Esophagus muscularis mucosa (tissue), 4 donors: ENCODE measurements around the gene IGSF11. TPM values are rescaled to one million over a fixed set of nuclear protein-coding genes. Genes with fewer than 3 reads are reported as not detected.
"Not testable (repeated sequence)": the region's sequence is repeated elsewhere in the genome, so short reads cannot be mapped to it uniquely, and the experiment has no call there.

ENCODE experiments used
- DNase-seq: peaks from one replicate; pipeline ENCODE4 v3.0.0-alpha.2; 2017; ENCODE audit errors: extremely low spot score
- H3K27ac ChIP-seq, 4 donors: fragments of 200-600 bp; sonication (generic); replicated peaks in 1 of 4; 1 replicate in 3 of 4; 2 replicates in 1 of 4; pipeline ENCODE4 v1.5.1; 2016 to 2019; ENCODE audit warnings: mild to moderate bottlenecking in 1 of 4
- H3K27me3 ChIP-seq, 4 donors: fragments of 200-600 bp; sonication (generic); one replicate each; pipeline versions ENCODE4 v1.5.1 to v1.6.0; 2016 to 2019
- H3K36me3 ChIP-seq, 4 donors: fragments of 200-600 bp; sonication (generic); one replicate each; pipeline ENCODE4 v1.5.1; 2016 to 2019
- H3K4me1 ChIP-seq, 4 donors: fragments of 200-600 bp; sonication (generic); one replicate each; pipeline ENCODE4 v1.5.1; 2016 to 2019
- H3K4me3 ChIP-seq, 4 donors: fragments of 200-600 bp; sonication (generic); 1 replicate in 2 of 4; 2 replicates in 2 of 4; pipeline ENCODE4 v1.5.1; 2016 to 2019; ENCODE audit warnings: mild to moderate bottlenecking in 4 of 4, moderate library complexity in 1 of 4
- H3K9me3 ChIP-seq, 4 donors: fragments of 200-600 bp; sonication (generic); 1 replicate in 3 of 4; 2 replicates in 1 of 4; pipeline ENCODE4 v1.5.1; 2016 to 2019
- EP300 ChIP-seq: sonication (generic); formaldehyde crosslinking; IDR thresholded peaks from one replicate; pipeline ENCODE4 v1.6.1; 2017; ENCODE audit warnings: antibody characterized with exemption
- POLR2A ChIP-seq: fragments of 450-650 bp; IDR thresholded peaks from one replicate; pipeline ENCODE4 v1.6.1; 2017; ENCODE audit warnings: antibody characterized with exemption, moderate library complexity, mild to moderate bottlenecking, low read depth
- POLR2AphosphoS5 ChIP-seq, 2 donors: sonication (generic); formaldehyde crosslinking; IDR thresholded peaks; one replicate each; pipeline ENCODE4 v1.6.1; 2017; ENCODE audit warnings: antibody characterized with exemption in 2 of 2
- WGBS: methylation state at CpG from one replicate; pipeline ENCODE4 v1.1.5; 2018; 5-methylcytosine and 5-hydroxymethylcytosine counted together
- intact Hi-C: fragments of 100-400 bp; cut with DNase I; formaldehyde crosslinking; loops from one replicate; pipeline ENCODE4 v1.15.1; 2023
- total RNA-seq, 4 donors: library from RNA; depleted of rRNA; stranded (reverse); fragments of >200 nt; gene quantifications; one replicate each; pipeline versions ENCODE4 v1.1.0 to v1.2.1, GENCODE V29; 2016
- TF ChIP-seq, protein P1 (sequence below), 3 experiments: fragments of 200-600 bp in 2 of 3; fragments of 450-650 bp in 1 of 3; sonication (generic) in 2 of 3; IDR thresholded peaks; one replicate each; pipeline ENCODE4 v1.5.1; 2017 to 2019; ENCODE audit warnings: antibody characterized with exemption in 3 of 3, mild to moderate bottlenecking in 2 of 3, moderate library complexity in 1 of 3

IGSF11 gene
- total RNA-seq, 4 donors from 2014 or later = 7.0 to 13.7 (median 8.2) TPM

DNA sequence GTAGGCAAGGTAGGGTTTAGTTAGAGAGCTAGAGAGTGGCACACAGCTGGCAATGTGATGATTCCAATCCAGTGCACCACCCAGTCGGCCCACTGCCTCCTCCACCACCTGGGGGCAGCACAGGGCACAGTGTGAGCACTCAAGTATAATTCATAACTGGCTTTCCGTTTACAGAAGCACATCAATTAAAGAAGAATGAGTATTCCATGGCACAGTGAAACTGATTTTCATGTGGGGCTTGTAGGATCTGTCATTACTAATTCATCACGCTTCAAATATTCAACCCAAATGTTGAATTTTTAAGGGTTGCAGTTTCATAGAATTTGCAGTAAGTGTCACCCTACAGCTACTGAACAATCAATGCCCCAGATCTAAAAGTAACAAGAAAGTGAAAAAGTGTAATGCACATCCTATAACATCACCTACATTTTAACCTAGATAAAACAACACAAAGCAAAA is 149.9 kb downstream of the IGSF11 start:
- DNase-seq = no peak
- intact Hi-C loops = loop anchor here (1.0 to 10.0 kb wide), 2 partner anchors 151 to 360 kb away; partner anchors contain the start of gene B4GALT4
- H3K4me1 ChIP-seq = no peaks in the 10 kb centered on the region
- TF ChIP-seq, protein P1, sequence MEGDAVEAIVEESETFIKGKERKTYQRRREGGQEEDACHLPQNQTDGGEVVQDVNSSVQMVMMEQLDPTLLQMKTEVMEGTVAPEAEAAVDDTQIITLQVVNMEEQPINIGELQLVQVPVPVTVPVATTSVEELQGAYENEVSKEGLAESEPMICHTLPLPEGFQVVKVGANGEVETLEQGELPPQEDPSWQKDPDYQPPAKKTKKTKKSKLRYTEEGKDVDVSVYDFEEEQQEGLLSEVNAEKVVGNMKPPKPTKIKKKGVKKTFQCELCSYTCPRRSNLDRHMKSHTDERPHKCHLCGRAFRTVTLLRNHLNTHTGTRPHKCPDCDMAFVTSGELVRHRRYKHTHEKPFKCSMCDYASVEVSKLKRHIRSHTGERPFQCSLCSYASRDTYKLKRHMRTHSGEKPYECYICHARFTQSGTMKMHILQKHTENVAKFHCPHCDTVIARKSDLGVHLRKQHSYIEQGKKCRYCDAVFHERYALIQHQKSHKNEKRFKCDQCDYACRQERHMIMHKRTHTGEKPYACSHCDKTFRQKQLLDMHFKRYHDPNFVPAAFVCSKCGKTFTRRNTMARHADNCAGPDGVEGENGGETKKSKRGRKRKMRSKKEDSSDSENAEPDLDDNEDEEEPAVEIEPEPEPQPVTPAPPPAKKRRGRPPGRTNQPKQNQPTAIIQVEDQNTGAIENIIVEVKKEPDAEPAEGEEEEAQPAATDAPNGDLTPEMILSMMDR (IDR thresholded peaks at IDR 0.05) = peak; percentile 87 to 88 (median 87)
- TF ChIP-seq POLR2A = no peak
- no peak for TF ChIP-seq EP300
- no peak for TF ChIP-seq POLR2AphosphoS5 (IDR thresholded peaks at IDR 0.05)
- no peaks in the 10 kb centered on the region for H3K36me3 ChIP-seq
- H3K27me3 ChIP-seq = peaks cover 0 to 19% (median 0%) of the 10 kb centered on the region in 4 donors
- H3K27ac ChIP-seq = no peak overlapping the region
- H3K9me3 ChIP-seq = no peaks in the 10 kb centered on the region
- WGBS = 0% methylated on average over 3 of the region's 3 CpGs
- H3K4me3 ChIP-seq = peak overlapping the region in 1 of 4 donors; percentile 26

GRCh38 chr3:118882353-118882947 is 152.2 kb downstream of the IGSF11 start:
- Histone ChIP-seq H3K9me3 (no peaks in the 10 kb centered on the region), H3K4me1 (no peaks in the 10 kb centered on the region), H3K27me3 (peaks cover 0 to 27% (median 0%) of the 10 kb centered on the region in 4 donors), H3K4me3 (no peak overlapping the region), H3K36me3 (no peaks in the 10 kb centered on the region), H3K27ac (no peak overlapping the region)
- intact Hi-C loops = loop anchor here (2.0 to 10.0 kb wide), 2 partner anchors 216 to 362 kb away; partner anchors contain the start of gene B4GALT4
- no peak for DNase-seq
- no peak for TF ChIP-seq POLR2AphosphoS5 (IDR thresholded peaks at IDR 0.05)
- TF ChIP-seq, protein P1 (IDR thresholded peaks at IDR 0.05) = peak; percentile 65 to 73 (median 66)
- TF ChIP-seq EP300 = no peak
- no peak for TF ChIP-seq POLR2A
- WGBS = 66% methylated on average over 3 of the region's 3 CpGs

GRCh38 chr3:118868051-118868450 is 166.6 kb downstream of the IGSF11 start:
- intact Hi-C loops = no loop called here

DNA sequence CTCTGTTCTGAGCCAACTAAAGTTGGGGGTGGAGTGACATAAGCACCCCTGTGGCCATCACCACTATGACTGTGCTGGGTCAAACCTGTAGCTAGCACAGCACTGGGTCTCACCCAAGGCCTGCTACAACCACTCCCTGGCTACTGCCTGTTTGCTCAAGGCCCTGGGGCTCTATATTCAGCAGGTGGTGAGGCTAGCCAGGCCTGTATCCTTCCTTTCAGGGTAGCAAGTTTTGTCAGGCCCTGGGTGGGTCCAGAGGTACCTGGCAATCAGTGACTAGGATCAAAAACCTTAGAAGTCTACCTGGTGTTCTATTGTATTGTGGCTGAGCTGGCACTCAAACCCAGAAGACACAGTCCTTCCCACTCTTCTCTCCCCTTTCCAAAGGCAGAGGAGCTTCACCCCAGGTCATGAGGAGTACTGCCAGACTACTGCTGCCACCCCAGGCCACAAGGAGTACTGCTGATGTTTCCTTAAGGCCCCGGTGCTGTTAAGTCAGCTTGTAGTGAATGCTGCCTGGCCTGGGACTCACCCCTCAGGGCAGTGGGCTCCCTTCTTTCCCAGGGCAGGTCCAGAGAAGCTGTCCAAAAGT is 170.8 kb downstream of the IGSF11 start:
- Histone ChIP-seq H3K9me3 (no peaks in the 10 kb centered on the region), H3K4me3 (no peak overlapping the region), H3K36me3 (no peaks in the 10 kb centered on the region), H3K27ac (no peak overlapping the region), H3K4me1 (no peaks in the 10 kb centered on the region), H3K27me3 (no peaks in the 10 kb centered on the region)
- WGBS = 40% methylated on average over 1 of the region's 1 CpG
- peak; percentile 85 for DNase-seq
- TF ChIP-seq, protein P1 (IDR thresholded peaks at IDR 0.05) = no peak
- TF ChIP-seq POLR2A = no peak
- TF ChIP-seq POLR2AphosphoS5 (IDR thresholded peaks at IDR 0.05) = no peak
- TF ChIP-seq EP300 = no peak
- intact Hi-C loops = no loop called here

More at GRCh38 chr3:118868051-118868450, 166.6 kb downstream of the IGSF11 start:
- no peak for TF ChIP-seq POLR2AphosphoS5 (IDR thresholded peaks at IDR 0.05)
- Histone ChIP-seq H3K4me1 (no peaks in the 10 kb centered on the region), H3K27ac (no peak overlapping the region), H3K9me3 (peaks cover 0 to 7% (median 0%) of the 10 kb centered on the region in 4 donors), H3K36me3 (no peaks in the 10 kb centered on the region), H3K27me3 (no peaks in the 10 kb centered on the region), H3K4me3 (no peak overlapping the region)
- peak; percentile 31 for DNase-seq

DNA sequence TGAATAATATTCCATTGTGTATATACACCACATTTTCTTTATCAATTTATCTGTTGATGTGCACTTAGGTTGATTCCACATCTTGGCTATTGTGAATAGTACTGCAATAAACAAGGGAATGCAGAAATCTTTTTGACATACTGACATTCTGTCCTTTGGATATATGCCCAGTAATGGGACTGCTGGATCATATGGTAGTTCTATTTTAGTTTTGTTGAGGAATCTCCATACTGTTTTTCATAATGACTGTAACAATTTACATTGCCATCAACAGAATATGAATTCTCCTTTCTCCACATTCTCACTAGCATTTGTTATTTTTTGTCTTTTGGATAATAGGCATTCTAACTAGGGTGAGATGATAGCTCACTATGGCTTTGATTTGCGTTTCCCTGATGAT is 174.7 kb downstream of the IGSF11 start:
- no peak for TF ChIP-seq POLR2AphosphoS5 (IDR thresholded peaks at IDR 0.05)
- no peak for TF ChIP-seq EP300
- TF ChIP-seq, protein P1 (IDR thresholded peaks at IDR 0.05) = no peak
- no peak overlapping the region for H3K27ac ChIP-seq

GRCh38 chr3:118851466-118852193 is 183.0 kb downstream of the IGSF11 start:
- whole genome bisulfite sequencing = 92% methylated on average over 12 of the region's 12 CpGs
- H3K9me3 ChIP-seq, H3K4me1 ChIP-seq, H3K4me3 ChIP-seq, intact Hi-C loops, H3K27ac ChIP-seq, DNase-seq, H3K36me3 ChIP-seq, H3K27me3 ChIP-seq: not testable (repeated sequence)

More for the DNA sequence above, 174.7 kb downstream of the IGSF11 start:
- intact Hi-C loops = no loop called here
- no peaks in the 10 kb centered on the region for H3K4me1 ChIP-seq
- H3K27me3 ChIP-seq = no peaks in the 10 kb centered on the region
- DNase-seq = no peak
- no peak overlapping the region for H3K4me3 ChIP-seq
- H3K36me3 ChIP-seq = no peaks in the 10 kb centered on the region
- 83% methylated on average over 1 of the region's 1 CpG for WGBS
- H3K9me3 ChIP-seq = peaks cover 0 to 3% (median 0%) of the 10 kb centered on the region in 4 donors
